Epithelial cell of esophagus (primary cell): ENCODE results near the gene EDN2.

Source experiments
- DNase-seq: peaks from one replicate; pipeline ENCODE4 v3.0.0; 2010; ENCODE audit warnings: low read depth
- H3K4me3 ChIP-seq: 2 replicates; pipeline ENCODE4 v1.5.1; 2011; ENCODE audit warnings: mild to moderate bottlenecking, low read length, control low read depth
- CTCF ChIP-seq: IDR thresholded peaks from 2 replicates; pipeline ENCODE4 v1.5.1; 2011; ENCODE audit warnings: low read depth, mild to moderate bottlenecking, low read length, control low read depth, inconsistent platforms; ENCODE audit not compliant: insufficient read depth; ENCODE audit errors: missing control alignments

The EDN2 gene

GRCh38 chr1:41487126-41488039, 2.9 kb upstream of the EDN2 start:
- no peak for TF ChIP-seq CTCF
- no peak overlapping the region for H3K4me3 ChIP-seq
- no peak for DNase-seq

GRCh38 chr1:41486371-41487125, 2.1 kb upstream of the EDN2 start:
- TF ChIP-seq CTCF, result no peak
- no peak for DNase-seq
- no peak overlapping the region for H3K4me3 ChIP-seq

- DNase-seq, result no peak
- H3K4me3 ChIP-seq, result no peak overlapping the region
- no peak for TF ChIP-seq CTCF
These were observed 1.5 kb upstream of the EDN2 start for GRCh38 chr1:41486053-41486370.

GRCh38 chr1:41485605-41486004, 1.1 kb upstream of the EDN2 start:
- DNase-seq, result peak; percentile 50
- TF ChIP-seq CTCF, result no peak
- no peak overlapping the region for H3K4me3 ChIP-seq

- no peak for TF ChIP-seq CTCF
- DNase-seq, result no peak
- peak overlapping the region; percentile 55 for H3K4me3 ChIP-seq
These were observed 502 bp downstream of the EDN2 start for GRCh38 chr1:41483960-41484401.

GRCh38 chr1:41483001-41483850, 1.3 kb downstream of the EDN2 start:
- peak overlapping the region; percentile 55 for H3K4me3 ChIP-seq
- DNase-seq, result peak; percentile 55
- TF ChIP-seq CTCF, result no peak
